Hepatocyte (in vitro differentiated cells): ENCODE data around the gene IDH1.

Experiments
- EZH2 ChIP-seq: fragments of 200-600 bp; sonication (generic); IDR thresholded peaks from 2 replicates; pipeline ENCODE4 v1.6.1; 2016; ENCODE audit warnings: antibody characterized with exemption, mild to moderate bottlenecking, borderline replicate concordance
- EZH2phosphoT487 ChIP-seq: fragments of 200-600 bp; sonication (generic); IDR thresholded peaks from one replicate; pipeline ENCODE4 v1.6.1; 2018; ENCODE audit warnings: antibody characterized with exemption, mild to moderate bottlenecking, low read depth, moderate library complexity; ENCODE audit not compliant: unreplicated experiment, severe bottlenecking
- TF ChIP-seq, protein P1 (sequence below): fragments of 200-600 bp; sonication (generic); IDR thresholded peaks from 2 replicates; pipeline ENCODE4 v1.5.1; 2016; ENCODE audit warnings: antibody characterized with exemption, mild to moderate bottlenecking; ENCODE audit not compliant: poor library complexity

DNA sequence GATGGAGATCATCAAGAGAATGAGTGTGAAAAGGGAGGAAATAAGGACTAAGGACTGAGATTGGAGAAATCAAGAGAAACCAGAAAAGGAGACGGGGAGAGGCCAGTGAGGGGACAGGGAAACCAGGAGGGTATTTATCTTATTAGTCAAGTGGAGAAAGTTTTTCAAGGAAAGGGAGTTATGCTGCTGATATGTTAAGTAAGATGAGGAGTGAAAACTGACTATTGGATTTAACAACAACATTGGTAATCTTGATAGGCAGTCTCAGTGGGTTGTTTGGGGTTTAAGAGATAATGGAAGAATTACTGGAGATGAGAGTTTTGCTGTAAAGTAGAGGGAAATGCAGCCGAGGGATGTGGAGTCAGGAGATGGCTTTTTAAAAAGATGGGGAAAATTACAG, 41.7 kb upstream of the IDH1 start:
- TF ChIP-seq, protein P1, sequence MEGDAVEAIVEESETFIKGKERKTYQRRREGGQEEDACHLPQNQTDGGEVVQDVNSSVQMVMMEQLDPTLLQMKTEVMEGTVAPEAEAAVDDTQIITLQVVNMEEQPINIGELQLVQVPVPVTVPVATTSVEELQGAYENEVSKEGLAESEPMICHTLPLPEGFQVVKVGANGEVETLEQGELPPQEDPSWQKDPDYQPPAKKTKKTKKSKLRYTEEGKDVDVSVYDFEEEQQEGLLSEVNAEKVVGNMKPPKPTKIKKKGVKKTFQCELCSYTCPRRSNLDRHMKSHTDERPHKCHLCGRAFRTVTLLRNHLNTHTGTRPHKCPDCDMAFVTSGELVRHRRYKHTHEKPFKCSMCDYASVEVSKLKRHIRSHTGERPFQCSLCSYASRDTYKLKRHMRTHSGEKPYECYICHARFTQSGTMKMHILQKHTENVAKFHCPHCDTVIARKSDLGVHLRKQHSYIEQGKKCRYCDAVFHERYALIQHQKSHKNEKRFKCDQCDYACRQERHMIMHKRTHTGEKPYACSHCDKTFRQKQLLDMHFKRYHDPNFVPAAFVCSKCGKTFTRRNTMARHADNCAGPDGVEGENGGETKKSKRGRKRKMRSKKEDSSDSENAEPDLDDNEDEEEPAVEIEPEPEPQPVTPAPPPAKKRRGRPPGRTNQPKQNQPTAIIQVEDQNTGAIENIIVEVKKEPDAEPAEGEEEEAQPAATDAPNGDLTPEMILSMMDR = no peak
- TF ChIP-seq EZH2 = no peak
- no peak for TF ChIP-seq EZH2phosphoT487
